Activated CD4-positive, alpha-beta T cell treated with anti-CD3 and anti-CD28 coated beads for 1 hour (primary cell): Measurements from ENCODE around the gene DNAH9.

ENCODE experiments used
- DNase-seq: peaks from one replicate; pipeline ENCODE4 v3.0.0-alpha.2; 2020

The DNAH9 gene

DNA sequence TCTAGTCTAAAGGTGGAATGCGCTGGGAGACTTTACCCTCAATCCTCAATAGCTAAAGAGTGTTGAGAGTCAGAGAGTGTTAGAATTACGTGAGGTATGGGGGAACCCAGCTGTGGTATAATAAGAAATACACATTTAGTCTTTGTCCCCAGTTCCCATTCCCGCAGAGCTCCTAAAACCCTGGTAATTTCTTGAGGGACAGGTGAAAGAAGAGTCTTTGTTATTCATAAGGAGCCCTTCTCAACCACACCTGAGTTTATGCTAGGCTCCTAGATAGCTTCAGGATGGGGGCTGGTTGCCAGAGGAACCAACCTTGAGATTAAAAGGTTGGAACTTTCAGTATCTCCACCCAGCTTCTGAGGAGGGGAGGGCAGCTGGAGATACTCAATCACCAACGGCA is 393.2 kb downstream of the DNAH9 start:
- DNase-seq = no peak

DNA sequence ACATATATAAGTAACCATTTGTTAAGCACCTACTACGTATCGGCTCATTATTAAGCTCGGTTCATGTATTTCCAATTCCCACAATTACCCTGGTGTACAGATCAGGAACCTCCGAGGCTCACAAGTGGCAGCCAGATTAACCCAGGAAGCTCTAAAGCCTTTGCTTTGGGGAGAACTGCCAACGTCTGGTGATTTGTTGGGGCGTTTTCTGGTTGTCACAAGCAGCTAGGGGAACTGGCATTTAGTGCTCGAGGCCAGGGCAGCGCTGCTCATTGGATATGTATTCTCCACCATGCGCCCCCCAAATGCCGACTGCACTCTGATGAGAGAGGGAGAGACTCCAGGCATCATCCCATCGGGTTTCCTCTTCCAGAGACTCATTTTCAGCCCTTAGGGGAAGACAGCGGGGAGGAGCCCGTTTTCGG is 398.5 kb downstream of the DNAH9 start:
- no peak for DNase-seq

DNA sequence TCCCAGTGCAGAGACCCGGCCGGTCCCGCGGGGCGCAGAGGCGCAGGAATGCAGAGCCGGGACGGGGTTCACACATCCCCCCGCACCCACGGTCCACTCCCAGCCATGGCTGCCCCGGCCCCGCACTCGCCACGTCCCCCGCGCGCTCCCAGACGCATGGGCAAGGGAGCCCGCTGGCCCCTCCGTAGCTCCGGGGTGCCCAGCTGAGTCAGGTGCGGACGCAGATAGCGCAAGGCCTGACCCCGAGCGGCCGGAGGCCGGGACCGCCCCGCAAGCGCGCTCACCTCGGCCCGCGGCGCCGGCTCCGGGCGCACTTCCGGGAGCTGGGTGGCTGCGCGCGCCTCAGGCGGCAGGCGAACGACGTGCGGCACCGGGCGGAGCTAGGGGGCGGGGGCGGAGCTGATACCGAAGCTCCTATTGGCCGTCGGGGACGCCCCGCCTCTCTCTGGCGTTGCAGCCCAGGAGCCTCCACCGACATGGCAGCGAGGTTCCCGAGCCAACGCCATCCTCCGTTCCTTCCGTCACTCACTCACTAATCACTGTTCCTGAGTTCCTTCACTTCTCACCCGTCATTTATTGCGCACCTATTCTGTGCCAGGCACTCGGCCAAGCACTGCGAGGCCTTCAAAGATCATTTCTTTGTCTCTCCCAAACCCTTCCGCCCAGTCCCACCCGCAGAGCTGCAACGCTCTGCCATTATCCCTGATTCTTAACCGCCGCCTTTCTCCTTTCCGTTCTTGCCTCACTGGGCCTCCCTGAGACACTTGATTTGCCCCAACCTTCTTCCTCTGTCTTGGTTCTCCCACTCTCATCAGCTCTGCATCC is 399.1 kb downstream of the DNAH9 start, which contains the start of gene ZNF18:
ZNF18 (minus strand) TSS at position 329 of the 825 bp plus-strand sequence. CDS start 4,646 bp downstream, outside the sequence.
- peak; percentile 91 for DNase-seq

DNA sequence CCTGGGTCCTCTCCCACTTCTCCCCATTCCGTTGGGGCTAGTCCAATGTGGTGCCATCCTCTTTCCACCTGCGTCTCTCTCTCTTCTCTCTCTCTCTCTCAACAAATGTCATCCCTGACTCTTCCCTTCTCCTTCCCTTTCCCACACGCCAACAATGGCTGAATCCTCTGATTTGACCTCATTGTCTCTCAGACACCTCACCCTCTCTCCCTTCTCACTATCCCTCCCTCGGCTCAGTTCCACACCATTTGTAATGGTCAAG is 399.6 kb downstream of the DNAH9 start:
- no peak for DNase-seq

DNA sequence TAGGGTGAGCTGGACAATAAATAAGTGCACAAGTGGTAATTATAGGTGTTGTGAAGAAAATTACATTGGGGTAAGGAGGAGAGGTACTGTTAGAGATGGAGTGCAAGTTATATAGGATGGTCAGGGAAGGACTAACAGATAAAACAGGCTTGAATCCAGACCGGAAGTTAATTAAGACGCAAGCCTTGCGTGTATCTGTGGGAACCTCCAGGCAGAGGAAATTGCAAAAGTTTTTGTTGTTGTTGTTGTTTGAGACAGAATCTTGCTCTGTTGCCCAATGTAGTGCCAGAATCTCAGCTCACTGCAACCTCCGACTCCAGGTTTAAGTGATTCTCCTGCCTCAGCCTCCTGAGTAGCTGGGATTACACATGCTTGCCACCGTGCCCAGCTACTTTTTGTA is 401.4 kb downstream of the DNAH9 start:
- no peak for DNase-seq

DNA sequence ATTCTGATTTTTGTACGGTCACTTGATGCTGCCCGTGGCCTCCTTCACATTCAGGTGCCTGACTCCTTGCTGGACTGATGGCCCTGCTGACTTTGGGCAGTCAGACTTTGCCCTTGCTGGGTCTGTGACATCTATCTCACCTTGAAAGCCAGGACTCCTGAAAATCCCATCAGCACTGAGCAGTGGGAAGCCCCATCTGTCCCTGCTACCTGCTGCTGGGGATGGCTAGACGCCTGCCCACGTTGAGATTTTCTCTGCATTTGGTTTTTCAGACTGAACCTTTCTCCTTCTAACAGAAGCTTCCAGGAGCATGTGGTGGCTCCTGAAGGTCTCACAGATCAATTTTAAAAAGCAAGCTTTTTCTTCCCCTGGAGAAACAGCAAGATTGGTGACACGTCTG is 409.2 kb downstream of the DNAH9 start:
- no peak for DNase-seq
